Gastroesophageal sphincter (tissue), 3 donors: ENCODE results near the gene SYPL1.

Experiments
- EP300 ChIP-seq: sonication (generic); formaldehyde crosslinking; IDR thresholded peaks from one replicate; pipeline ENCODE4 v1.6.1; 2017; ENCODE audit warnings: antibody characterized with exemption, mild to moderate bottlenecking
- POLR2A ChIP-seq, 2 donors: fragments of 450-650 bp; IDR thresholded peaks; one replicate each; pipeline ENCODE4 v1.6.1; 2017; ENCODE audit warnings: antibody characterized with exemption in 2 of 2, mild to moderate bottlenecking in 2 of 2, moderate library complexity in 1 of 2
- TF ChIP-seq, protein P1 (sequence below), 4 experiments: fragments of 200-600 bp in 2 of 4; fragments of 450-650 bp in 2 of 4; sonication (generic) in 1 of 4; IDR thresholded peaks; one replicate each; pipeline ENCODE4 v1.5.1; 2017 to 2019; ENCODE audit warnings: antibody characterized with exemption in 4 of 4, mild to moderate bottlenecking in 2 of 4, moderate library complexity in 2 of 4

DNA sequence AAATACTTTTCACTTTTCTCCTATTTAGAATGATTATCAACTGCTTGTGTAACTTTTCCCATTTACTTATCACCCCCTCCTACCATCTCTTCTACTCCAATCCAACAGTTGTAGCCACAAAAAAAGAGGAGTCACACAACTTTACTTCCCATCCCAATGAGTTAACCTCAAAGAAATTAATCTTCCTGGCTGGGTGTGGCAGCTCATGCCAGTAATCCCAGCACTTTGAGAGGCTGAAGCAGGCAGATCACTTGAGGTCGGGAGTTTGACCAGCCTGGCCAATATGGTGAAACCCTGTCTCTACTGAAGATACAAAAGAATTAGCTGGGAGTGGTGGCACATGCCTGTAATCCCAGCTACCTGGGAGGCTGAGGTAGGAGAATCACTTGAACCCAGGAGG is 19.9 kb downstream of the SYPL1 start:
- TF ChIP-seq, protein P1, sequence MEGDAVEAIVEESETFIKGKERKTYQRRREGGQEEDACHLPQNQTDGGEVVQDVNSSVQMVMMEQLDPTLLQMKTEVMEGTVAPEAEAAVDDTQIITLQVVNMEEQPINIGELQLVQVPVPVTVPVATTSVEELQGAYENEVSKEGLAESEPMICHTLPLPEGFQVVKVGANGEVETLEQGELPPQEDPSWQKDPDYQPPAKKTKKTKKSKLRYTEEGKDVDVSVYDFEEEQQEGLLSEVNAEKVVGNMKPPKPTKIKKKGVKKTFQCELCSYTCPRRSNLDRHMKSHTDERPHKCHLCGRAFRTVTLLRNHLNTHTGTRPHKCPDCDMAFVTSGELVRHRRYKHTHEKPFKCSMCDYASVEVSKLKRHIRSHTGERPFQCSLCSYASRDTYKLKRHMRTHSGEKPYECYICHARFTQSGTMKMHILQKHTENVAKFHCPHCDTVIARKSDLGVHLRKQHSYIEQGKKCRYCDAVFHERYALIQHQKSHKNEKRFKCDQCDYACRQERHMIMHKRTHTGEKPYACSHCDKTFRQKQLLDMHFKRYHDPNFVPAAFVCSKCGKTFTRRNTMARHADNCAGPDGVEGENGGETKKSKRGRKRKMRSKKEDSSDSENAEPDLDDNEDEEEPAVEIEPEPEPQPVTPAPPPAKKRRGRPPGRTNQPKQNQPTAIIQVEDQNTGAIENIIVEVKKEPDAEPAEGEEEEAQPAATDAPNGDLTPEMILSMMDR (IDR thresholded peaks at IDR 0.05): no peak
- TF ChIP-seq POLR2A (IDR thresholded peaks at IDR 0.05): no peak
- no peak for TF ChIP-seq EP300
